Fibroblast of the conjunctiva (primary cell): ENCODE results near the gene SLC66A3.
"Not testable (repeated sequence)": the region's sequence is repeated elsewhere in the genome, so short reads cannot be mapped to it uniquely, and the experiment has no call there.

ENCODE experiments used
- DNase-seq: peaks from one replicate; pipeline ENCODE4 v3.0.0-alpha.2; 2010; ENCODE audit warnings: low read depth

SLC66A3 gene

DNA sequence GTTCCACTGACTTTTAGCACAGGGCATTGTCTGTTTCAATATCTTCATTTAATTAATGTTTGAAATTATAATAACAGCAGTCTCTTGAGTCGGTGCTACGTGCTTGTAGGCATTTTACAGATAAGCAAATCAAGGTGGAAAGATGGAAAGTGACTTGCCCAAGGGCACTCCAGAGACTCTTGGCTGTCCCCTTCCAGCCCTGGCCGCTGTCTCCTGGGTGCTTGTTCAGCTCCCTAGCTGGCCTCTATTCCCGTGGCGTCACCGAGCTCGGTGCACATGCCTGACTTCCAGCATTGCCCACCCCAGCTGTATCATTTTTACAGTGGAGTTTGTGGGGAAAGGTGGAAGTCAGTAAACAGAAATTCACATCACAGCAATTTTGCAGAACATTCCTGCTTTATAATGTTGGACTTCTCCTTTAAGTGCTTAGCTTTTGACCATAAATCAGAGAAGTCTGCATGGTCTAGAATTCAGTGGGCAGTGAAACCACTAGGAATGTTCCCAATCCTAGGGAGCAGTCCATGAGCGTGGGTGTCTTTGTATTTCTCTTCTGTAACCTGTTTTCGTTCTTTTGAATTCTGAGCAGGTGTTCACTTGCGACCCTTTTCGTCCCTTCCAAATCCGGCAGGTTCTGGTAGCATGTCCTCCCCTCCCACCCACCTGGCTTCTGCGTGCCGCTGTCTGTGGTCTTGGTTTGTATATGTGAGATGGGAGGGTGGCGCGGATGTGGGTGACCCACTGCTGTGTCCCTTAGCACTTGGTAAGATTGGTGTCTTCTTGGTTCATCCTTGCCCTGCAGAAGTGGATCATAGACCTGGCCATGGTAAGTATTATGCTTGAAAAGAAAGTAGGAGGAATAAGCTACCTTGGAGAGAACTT, 8.4 kb downstream of the SLC66A3 start:
- DNase-seq: no peak

DNA sequence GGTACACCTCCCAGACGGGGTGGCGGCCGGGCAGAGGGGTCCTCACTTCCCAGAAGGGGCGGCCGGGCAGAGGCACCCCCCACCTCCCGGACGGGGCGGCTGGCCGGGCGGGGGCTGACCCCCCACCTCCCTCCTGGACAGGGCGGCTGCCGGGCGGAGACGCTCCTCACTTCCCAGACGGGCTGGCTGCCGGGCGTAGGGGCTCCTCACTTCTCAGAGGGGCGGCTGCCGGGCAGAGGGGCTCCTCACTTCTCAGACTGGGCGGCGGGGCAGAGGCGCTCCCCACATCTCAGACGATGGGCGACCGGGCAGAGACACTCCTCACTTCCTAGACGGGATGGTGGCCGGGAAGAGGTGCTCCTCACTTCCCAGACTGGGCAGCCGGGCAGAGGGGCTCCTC, 9.8 kb downstream of the SLC66A3 start:
- DNase-seq: not testable (repeated sequence)

DNA sequence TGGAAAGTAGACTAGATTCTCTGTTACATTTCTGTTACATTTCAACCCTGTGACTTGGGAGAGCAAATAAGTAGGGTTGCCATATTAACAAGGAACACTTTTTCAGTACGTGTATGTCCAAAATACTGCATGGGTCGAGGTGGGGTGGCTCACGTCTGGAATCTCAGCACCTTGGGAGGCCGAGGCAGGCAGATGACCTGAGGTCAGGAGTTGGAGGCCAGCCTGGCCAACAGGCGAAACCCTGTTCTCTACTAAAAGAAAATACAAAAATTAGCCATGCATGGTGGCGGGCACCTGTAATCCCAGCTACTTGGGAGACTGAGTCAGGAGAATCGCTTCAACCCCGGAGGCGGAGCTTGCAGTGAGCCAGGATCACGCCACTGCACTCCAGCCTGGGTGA, 11.2 kb downstream of the SLC66A3 start:
- DNase-seq: no peak

DNA sequence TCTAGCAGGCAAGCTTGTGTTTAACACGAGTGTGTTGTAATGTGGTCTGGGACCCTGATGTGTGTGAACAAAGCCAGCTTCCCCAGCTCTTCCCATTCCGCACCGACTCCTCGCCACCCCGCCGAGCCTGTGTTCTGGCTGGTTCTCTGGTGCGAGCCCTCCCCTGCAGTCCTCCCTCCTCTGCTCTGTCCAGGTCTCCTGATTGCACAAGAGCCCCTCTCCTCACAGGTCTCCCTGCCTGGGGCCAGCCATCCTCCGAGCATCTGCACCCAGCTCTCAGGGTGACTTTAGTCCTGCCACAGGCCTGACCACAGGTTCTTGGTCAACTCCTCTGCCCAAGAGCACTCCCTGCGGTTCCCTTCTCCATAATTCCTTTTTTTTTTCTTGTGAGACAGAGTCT, 13.2 kb downstream of the SLC66A3 start:
- no peak for DNase-seq

DNA sequence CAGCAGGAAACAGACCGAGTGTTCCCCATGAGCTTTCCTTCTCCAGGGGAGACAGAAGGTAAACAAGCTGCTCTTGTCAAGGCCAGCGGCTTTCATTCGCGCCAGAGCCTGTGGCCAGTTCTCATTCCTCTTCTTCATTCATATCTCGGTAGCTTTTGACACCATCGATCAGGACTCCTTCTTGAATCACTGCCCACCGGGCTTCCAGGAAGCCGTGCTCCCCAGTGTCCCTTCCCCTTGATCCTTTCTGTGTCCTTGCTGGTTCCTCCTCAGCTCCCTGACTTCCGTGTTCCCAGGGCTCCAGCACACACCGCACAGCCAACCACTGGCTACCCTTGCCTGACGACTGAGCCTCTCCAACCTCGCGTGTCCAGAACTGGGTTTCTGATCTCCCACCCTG, 14.1 kb downstream of the SLC66A3 start:
- DNase-seq: no peak

DNA sequence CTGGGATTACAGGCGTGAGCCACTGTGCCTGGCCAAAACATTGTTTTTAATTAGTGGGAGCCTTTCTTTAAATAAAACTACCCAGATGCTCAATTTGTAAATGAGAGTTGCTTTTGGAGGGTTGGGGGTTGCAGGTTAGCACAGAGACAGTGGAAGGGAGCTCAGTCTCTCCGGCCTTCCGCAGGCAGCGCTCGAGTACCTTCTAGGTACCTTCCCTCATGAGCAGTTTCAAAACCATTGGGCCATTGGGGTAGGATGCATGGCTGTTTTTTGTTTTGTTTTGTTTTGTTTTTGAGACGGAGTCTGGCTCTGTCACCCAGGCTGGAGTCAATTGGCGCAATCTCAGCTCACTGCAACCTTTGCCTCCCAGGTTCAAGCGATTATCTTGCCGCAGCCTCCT, 19.0 kb downstream of the SLC66A3 start:
- DNase-seq: no peak

DNA sequence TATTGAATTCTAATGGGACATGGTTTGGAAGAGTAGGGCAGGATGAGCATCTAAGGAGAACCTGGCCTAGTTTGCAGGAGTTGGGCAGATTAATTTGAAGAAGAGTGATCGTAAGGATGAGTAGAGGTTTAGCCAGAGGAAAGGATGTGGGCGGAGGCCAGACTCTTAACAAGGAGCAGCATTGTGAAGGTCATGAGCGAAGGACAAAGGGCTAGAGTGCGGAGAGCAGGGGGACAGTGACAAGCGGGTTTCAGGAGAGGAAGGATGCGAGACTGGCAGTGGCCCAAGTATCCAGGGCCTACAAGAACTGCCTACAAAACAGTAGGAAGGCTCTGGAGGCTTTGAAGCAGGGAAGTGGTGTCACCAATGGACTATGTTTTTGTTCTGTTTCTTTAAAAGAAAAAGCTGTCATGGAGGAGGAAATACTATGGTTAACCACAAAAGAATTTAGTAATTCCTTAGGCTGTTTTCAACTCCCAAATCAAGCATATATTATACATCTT, 20.1 kb downstream of the SLC66A3 start:
- no peak for DNase-seq

DNA sequence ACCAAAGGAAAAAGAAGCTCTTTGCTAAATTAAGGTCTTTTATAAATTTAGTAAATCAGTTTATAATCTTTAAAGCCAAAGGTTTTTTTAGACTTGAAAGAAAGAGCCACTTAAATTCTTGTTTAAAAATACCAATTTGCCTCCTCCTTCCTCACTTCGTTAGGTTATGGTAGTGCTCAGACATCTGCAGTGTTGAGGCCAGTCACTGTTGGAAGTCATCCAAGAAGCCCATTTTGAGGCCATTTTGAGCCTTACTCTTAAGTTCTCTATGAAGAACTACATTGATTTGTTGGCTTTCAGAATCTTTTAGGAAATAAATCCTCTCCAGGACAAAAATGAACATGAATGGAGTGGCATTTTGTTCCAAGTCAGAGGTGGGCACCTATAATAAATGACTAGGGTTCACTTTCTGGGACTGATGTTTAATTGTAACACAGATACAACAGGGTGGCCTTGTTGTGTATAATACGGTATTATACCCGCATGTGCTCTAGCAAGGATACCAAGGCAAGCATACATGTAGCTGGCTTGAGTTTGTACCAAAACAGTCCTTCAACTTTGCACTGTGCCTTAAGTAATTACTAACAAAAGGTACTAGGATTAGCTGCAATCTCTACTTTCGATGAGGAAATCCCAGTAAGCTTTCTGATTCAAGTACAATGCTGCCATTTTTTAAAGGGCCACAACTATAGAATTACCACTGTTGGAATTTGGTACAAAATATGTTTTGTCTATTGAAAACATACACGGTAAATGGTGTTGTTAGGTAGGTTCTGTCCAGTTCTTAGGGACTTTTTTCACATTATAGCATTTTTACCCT, 22.8 kb downstream of the SLC66A3 start:
- no peak for DNase-seq

DNA sequence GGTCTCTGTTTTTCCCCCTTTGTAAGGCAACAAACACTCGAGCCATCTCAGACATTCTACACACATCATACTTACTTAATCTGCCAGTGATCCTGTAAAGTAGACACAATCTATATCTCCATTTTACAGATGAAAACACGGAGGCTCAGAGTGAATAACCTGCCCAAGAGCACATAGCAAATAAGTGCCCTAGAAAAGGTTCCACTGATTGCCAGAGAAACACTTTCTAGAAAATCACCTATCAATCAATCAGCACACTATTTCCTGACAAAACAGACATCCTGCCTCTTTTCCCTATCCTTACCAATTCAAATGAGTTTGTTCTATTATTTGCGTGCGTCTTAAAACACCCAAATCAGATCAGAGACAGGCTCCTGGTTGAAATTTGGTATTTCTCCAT, 23.9 kb downstream of the SLC66A3 start:
- DNase-seq: no peak

DNA sequence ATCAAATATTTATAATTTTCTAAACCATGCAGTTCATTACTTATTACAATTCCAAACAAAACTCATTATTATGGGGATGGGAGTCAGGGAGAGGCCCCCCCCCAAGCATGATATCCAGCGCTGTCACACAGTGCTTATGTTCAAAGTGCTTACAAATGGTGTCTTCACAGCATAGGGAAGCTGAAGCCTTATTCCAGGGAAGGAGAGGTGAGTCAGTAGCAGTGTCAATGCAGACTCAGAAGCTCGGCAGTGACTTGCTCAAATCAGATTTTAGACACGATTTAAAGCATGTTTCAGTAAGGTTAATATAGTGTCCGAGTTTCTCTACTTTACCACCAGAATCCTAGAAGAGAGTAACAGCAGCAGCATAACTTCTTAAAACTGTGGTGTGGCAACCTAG, 24.6 kb downstream of the SLC66A3 start:
- no peak for DNase-seq

DNA sequence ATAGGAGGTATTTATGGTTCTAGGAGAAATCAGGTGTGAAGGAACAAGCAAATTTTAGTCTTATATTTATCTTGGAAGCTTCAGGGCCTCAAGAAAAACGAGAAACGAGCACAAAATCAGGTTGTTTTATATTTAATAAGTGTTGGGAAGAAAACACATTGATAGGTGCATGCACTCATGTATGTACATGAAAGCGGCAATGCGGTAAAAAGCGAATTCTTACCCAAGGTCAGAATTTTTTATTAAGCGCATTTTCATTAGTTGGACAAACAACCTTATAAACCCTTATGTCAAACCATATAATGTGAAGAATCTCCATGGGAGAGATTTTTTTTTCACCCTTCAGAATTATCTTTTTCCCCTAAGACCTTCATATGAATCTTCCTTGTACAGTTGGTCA, 25.4 kb downstream of the SLC66A3 start:
- DNase-seq: no peak

DNA sequence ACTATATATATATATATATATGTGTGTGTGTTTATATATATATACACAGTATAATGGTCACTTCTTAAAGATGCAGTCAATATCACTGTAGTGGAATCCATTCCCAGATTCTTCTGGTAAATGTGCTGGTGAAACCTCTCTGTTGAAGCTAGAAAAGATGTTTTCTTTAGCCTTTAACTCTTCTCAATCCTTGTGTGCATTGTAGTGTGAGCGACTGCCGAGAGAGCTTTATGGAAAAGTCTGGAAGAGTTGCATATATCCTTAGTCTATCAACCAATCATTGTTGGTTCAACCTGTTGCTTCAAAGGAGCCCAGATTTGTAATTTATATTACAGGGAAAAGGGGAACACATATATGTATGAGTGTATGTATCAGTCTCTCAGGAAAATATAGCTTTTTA, 27.7 kb downstream of the SLC66A3 start:
- no peak for DNase-seq

DNA sequence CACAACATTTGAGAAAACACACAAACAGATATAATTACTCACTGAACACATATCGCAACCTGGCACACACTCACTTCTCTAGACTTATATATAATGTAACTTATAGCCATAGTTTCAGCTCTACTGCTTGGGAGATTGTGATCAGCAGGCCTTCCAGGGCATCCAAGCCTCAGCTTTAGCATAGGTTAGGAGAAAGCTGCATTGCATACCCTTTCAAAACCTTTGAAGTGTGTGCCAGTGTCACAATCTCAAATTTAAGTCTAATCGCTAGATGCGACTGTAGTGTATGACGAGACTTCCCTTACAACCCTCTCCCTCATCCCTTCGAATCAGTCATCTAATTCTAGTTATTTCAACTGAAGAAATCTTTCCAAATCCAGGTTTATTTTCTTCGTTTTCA, 30.9 kb downstream of the SLC66A3 start:
- DNase-seq: no peak

DNA sequence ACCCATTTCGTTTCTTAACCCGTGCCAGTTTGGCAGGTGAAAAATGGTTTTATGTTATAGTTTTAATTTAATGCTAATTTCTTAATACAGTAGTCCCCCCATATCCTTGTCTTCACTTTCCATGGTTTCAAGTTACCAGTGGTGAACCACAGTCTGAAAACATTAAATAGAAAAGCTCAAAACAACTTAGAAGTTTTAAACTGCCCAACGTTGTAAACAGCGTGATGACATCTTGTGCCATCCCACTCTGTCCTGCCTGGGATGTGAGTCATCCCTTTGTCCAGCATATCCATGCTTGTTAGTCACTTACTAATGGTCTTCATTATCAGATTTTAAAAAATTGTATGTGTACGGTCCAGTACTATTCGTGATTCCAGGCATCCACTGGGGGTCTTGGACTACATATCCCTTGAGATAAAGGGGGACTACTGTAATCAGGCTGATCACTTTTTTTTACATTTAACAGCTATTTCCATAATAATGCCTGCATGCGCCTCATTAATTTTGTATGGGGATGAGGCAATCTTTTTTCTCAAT, 31.9 kb downstream of the SLC66A3 start:
- peak; percentile 58 for DNase-seq

DNA sequence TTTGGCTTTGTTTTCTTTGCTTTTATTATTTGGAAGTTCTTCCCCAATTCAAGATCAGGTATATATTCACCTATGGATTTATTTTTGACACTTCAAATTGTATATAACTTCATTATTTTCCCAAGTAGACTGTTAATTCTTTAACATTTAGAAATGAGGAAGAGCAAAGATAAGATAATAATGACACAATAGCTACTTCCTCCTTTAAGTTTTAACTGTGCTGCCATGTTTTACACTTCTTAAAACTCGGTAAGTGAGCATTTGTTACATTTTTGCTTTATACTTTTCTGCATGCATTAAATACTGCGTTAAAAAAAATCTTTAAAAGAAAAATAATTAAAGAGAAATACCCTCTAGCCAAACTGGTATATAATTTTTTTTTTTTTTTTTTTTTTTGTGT, 32.5 kb downstream of the SLC66A3 start:
- DNase-seq: no peak

DNA sequence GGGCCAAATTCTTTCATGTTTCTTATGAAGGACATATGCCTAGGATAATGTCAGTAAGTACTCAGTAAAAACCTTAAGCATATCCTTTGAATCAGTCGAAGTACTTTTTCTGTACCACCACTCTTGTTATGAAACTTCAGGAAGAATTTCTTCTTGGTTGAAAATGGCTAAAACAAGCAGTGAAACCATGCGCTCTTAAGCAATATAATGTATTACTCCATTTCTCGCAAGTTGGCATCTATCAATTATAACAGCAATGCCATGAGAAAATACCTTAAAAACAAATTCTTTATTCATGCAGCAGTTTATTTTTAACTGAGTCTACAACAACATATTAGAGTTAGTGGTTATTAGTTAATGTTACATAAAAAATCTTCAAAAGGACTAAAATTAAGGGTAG, 41.0 kb downstream of the SLC66A3 start:
- DNase-seq: no peak

DNA sequence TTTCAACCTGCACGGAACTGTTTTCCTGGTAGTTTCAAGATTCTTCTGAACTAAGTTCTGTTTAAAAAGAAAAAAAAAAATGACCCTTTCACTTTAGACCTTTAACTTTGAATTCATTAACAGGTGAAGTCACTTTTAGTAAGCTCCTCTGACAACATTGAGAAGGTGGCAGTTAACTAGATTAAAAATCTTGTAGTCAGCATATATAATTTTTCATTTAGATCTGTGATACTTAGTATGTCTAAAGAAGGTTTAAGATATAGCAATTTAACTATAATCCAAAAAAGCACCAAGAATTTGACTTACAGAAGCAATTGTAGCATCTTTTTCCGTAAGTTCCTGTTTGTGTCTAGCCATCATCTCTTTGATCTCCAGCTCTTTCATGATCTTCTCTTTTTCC, 45.4 kb downstream of the SLC66A3 start:
- DNase-seq: no peak

DNA sequence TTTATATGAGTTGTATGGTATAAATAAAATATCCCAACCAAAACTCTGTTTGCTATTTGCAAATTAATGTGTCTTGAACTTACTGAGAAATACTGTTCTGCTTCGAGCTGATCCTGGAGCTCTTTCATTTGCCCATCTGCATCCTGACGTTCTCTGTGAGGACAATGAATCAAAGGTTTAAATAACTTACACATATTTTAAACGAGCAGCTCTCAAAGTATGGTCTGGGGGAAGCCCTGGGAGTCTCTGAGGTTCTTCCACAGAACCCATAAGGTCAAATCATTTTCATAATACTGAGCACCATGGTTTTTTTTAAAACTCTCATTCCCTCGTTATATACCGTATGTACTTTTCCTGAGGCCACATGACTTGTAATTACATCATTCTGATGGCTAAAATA, 46.7 kb downstream of the SLC66A3 start:
- no peak for DNase-seq

DNA sequence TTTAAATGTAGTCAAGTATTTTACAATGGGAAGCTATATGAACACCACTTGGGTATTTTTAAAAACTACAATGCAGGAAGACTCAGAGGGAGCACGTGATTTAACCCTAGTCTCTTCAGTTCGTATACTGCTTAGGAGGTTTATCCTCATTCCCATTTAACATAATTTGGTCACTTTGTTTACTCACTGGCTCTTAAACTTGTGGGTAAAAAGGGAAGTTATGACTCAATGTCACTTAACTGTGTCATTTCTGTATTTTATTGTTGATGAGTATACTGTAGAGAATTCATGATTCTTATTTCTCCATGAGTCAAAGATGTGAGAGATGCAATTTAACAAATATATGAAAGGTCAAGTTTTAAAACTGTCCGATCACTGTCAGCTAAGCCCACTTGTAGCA, 48.2 kb downstream of the SLC66A3 start:
- DNase-seq: no peak

DNA sequence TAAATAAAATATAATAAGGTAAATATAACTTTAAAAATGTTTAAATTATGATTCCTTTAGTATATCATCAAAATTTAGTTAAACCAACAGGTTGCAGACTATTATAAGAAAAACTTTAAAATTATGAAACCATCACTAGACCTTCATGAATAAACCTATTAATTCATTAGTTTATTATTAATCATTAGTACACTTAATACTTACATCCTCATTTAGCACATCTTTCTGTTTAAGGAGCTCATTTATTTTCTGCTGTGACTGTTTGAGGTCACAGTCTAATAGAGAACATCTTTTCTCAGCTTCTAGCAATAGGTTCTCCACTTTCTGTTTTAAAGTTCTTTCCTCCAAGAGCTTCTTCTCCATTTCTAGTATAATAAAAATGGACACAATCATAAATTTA, 52.8 kb downstream of the SLC66A3 start:
- DNase-seq: no peak

DNA sequence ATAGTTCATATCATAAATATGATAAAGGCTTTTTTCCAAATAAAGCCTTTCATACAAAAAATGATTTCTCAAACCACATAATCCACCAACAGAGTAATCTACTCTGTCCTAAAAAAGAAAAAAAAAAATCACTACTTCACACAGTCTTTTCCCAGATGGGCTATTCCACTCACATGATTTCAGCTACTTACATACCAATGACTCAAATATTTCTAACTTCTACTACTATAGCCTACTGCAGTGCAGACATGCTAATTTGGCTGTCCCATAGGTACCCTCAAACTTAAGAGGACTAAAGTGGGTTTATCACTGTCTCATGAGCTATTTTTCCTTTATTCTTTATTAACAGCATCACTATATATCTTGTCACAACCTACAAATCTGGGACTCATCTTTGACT, 57.4 kb downstream of the SLC66A3 start:
- no peak for DNase-seq

DNA sequence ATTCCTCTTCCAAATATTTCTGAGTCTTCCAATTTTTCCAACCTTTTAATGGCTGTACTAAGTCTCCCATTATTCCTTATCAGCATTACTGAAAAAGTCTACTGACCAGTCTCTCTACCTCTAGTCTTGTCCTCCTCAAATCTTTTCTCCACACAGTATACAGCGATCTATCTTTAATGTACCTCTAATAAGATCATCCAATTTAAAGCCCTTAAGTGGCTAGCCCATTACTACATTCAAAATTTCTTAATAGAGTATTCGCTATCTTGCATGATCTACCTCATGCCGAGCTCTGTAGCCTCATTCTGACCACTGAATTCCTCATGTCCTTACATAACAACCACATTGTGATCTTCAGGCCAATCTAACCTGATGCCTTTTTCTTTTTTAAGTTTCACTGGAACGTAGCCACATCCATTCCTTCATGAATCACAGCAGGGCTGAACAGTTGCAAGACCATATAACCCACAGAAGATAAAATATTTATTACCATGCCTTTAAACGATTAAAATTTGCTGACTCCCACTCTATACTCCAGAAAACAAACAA, 57.9 kb downstream of the SLC66A3 start:
- DNase-seq: no peak

DNA sequence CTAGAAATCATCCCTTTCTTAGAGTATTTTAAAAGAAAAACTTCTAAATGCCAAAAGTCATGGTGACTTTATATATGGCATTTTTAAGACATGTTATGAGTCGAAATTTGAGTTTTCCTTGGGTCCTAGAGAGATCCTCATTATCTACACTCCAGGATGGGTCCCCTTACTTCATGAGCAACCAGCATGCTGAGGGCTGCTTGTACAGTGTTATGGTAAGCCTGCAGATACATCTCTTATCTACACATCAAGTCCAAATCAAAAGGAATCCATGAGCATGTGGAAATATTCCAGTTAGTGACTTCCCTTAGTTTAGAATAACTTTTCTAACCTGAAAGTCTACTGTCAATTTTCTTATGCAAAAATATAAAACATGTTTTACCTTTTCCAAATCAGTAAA, 58.7 kb downstream of the SLC66A3 start:
- no peak for DNase-seq
